GM12865 (cell line): ENCODE measurements around the gene POLR2A.
"Not testable (repeated sequence)": the region's sequence is repeated elsewhere in the genome, so short reads cannot be mapped to it uniquely, and the experiment has no call there.

Experiments used
- DNase-seq: peaks from one replicate; pipeline ENCODE4 v3.0.0; 2010; ENCODE audit warnings: low read depth
- H3K4me3 ChIP-seq: 2 replicates; pipeline ENCODE4 v1.5.1; 2011; ENCODE audit warnings: mild to moderate bottlenecking, low read depth, low read length, control low read depth
- CTCF ChIP-seq: IDR thresholded peaks from 2 replicates; pipeline ENCODE4 v1.5.1; 2011; ENCODE audit warnings: low read length, control low read depth, low read depth, inconsistent platforms; ENCODE audit not compliant: insufficient read depth; ENCODE audit errors: missing control alignments

Gene POLR2A

GRCh38 chr17:7467498-7467897 lies 16.7 kb upstream of the POLR2A start:
- H3K4me3 ChIP-seq = no peak overlapping the region
- TF ChIP-seq CTCF = no peak
- no peak for DNase-seq

GRCh38 chr17:7468290-7468689 lies 15.9 kb upstream of the POLR2A start:
- no peak overlapping the region for H3K4me3 ChIP-seq
- TF ChIP-seq CTCF = no peak
- DNase-seq = no peak

GRCh38 chr17:7468804-7469389 lies 15.3 kb upstream of the POLR2A start:
- DNase-seq = no peak
- no peak for TF ChIP-seq CTCF

GRCh38 chr17:7469843-7470242 lies 14.3 kb upstream of the POLR2A start:
- not testable (repeated sequence) for DNase-seq

More at GRCh38 chr17:7468804-7469389, 15.3 kb upstream of the POLR2A start:
- H3K4me3 ChIP-seq = no peak overlapping the region

GRCh38 chr17:7470457-7470973 lies 13.7 kb upstream of the POLR2A start:
- not testable (repeated sequence) for H3K4me3 ChIP-seq, DNase-seq

More at GRCh38 chr17:7469843-7470242, 14.3 kb upstream of the POLR2A start:
- not testable (repeated sequence) for H3K4me3 ChIP-seq

- no peak for TF ChIP-seq CTCF
- no peak for DNase-seq
These were observed 12.4 kb upstream of the POLR2A start for GRCh38 chr17:7471729-7472128.

GRCh38 chr17:7474767-7475166 lies 9.4 kb upstream of the POLR2A start:
- H3K4me3 ChIP-seq, DNase-seq: not testable (repeated sequence)

More at GRCh38 chr17:7471729-7472128, 12.4 kb upstream of the POLR2A start:
- H3K4me3 ChIP-seq = no peak overlapping the region

- no peak for DNase-seq
- TF ChIP-seq CTCF = no peak
- H3K4me3 ChIP-seq = no peak overlapping the region
These were observed 8.3 kb upstream of the POLR2A start for GRCh38 chr17:7475764-7476422.
